Measurements from ENCODE around the gene GSAP. TPM values are rescaled to one million over a fixed set of nuclear protein-coding genes. Genes with fewer than 3 reads are reported as not detected.
"Not testable (repeated sequence)": the region's sequence is repeated elsewhere in the genome, so short reads cannot be mapped to it uniquely, and the experiment has no call there.

The GSAP gene
- total RNA-seq, 1 experiment from 2014 or later = 39.7 TPM

DNA sequence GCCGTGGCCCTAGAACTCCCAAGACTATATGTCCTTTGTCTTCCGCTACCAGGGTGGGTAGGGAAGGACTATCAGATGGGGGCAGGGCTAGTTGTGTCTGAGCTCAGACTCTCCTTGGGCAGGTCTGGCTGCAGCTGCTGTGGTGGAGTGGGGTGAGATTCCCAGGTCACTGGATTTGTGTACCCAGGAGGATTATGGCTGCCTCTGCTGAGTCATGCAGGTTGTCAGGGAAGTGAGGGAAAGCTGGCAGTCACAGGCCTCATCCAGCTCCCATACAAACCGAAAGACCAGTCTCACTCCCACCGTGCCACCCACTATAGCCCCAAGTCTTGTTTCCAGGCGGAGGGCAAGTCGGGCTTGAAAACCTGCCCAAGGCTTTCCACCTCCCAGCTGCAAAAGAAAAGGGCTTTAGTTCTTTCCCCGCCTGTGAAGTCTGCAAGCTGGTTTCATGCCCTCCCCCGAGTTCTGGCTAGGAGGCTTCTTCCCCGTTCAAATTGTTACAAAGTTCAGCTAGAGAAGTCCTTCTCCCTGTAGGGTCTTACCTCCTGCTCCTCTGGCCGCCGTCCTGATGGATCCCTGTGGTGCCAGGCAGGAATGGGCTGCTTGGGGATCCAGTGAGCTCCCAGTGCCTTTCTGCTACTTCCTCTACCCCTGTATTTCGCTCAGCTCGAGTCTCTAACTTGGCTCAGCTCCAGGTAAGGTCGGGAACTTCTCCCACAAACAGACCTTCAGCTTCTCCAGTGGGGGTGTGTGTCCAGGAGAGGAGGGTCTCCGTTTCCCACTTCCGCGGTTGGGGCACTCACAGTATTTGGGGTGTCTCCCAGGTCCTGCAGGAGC is 109.7 kb downstream of the GSAP start:
- no peak for DNase-seq (ENCODE audit: extremely low read depth, low read depth)

DNA sequence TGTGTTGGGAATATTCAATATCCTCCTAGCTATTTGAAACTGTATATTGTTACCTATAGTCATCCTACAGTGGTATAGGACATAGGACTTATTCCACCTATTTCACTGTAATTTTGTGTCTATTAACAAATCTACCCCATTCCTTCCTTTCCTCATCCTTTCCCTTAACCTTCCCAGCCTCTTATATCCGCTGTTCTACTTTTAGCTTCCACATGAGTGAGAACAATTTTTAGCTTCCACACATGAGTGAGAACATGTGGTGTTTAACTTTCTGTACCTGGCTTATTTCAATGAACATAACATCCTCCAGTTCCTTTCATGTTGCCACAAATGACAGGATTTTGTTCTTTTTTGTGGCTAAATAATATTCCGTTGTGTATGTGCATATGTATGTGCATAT is 120.6 kb downstream of the GSAP start:
- DNase-seq (ENCODE audit: extremely low read depth, low read depth) = no peak

DNA sequence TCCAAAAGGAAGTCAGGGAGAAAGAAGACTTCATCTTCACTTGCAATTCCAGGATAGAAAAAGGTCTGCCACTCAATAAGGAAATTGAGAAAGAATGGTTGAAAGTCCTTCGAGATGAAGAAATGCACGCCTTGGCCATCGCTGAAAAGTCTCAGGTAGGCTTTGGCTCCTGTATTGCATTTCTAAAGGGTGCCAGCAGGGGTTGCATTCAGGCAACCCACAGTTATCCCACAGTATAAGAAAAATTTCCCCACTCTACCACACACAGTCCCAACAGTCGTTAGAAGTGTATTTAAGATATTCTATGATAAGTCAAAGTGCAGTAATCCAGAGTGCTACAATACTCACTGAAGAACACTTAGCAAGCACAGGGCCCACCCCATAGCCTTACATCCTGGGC is 123.1 kb downstream of the GSAP start:
- no peak for DNase-seq (ENCODE audit: extremely low read depth, low read depth)

DNA sequence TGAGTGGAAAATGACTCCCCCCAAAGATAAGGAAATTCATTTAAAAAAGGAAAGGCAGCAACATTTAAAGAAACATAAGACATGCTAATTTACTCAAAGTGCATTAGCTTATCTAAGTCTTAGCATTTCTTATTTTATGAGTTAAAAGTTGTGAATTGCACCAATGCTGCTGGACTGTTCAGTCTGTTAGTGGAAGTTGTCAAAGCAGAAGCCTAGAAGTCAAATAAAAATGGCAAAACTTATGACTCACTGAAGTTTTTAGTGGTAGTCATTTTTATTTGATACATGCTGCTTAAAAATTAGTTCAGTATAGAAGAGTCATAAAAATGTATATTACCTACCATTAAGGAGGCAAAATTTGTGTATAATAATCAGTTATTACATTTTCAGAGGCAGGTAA is 125.7 kb downstream of the GSAP start:
- no peak for DNase-seq (ENCODE audit: extremely low read depth, low read depth)

DNA sequence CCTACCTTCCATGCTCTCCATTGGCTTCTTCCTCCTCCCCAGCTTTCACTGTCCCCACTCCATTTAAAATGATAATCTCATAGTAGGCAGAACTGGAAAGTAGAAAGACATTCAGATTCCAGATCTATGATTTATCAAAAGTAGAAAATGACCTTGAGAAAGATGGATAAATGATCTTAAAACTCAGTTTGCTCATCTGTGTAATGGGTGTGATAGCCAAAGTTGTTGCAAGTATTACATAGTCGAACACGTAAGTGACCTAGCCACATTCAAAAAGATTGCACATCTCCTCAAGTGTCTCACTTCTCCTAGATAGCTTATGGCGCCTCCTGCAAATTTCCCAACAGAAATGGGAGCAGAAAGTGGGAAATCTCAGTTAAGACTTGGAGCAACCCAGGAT is 126.8 kb downstream of the GSAP start:
- no peak for DNase-seq (ENCODE audit: extremely low read depth, low read depth)

DNA sequence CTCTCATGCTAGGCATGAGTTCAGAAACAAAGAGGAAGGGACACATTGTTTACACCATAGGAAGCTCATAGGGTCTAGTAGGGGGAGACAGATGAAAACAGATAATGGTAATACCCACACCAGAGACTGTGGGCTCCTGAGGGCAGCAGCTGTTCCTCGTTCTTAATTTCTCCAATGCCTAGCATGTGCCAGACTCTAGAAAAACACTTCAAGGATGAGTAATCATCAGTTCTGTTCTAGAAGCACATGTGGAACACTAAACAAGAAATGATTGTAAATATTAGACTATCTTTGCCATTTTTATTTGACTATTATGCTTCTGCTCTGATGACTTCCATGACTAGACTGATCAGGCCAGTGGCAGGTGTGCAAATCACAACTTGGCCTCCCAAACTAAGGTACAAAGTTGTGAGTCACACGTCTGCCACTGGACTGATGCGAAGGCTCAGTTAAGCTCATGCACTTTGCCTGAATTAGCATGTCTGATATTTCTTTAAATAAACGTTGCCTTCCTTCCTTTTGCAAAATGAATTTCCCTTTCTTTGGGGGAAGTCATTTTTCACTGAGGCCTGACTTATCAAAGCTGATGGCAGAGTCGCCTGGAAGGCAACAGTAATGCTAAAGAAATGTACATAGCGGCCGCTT is 127.4 kb downstream of the GSAP start:
- DNase-seq (ENCODE audit: extremely low read depth, low read depth) = no peak

DNA sequence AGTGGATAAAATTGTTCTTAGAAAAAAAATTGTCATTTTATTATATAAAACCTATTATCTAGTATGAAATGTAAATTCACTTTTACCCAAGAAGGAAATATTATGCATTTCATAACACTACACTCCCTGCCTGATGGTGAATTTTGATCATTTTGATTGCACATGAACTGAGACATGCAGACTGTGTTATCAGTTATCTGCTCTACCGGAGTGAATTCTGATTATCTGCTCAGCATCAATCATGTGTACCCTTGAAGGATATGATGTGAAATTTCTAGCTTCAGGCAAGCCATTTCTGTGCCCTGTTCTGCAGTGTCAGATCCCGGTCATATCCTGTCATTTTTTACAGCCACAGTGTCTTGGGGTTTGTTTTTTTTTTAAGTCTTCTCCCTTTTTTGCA is 131.5 kb downstream of the GSAP start:
- no peak for DNase-seq (ENCODE audit: extremely low read depth, low read depth)

DNA sequence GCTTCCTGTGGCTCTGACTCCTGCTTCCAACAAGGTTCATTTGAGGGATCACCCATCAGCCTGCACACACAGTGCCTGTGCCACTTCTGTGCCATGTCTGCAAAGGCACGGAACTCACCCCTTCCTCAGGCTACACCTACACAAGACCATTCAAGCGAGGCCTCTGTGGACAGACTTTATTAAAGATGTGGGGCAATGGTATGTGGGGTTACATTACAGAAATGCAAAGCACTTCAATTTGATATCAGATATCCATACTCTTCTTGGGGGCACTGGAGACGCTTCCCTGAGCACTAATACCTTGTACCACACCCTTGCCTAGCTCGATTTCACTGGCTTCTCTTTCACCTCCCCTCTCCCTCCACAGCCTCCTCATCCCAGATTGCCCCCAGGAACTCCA is 132.1 kb downstream of the GSAP start:
- DNase-seq (ENCODE audit: extremely low read depth, low read depth) = no peak

DNA sequence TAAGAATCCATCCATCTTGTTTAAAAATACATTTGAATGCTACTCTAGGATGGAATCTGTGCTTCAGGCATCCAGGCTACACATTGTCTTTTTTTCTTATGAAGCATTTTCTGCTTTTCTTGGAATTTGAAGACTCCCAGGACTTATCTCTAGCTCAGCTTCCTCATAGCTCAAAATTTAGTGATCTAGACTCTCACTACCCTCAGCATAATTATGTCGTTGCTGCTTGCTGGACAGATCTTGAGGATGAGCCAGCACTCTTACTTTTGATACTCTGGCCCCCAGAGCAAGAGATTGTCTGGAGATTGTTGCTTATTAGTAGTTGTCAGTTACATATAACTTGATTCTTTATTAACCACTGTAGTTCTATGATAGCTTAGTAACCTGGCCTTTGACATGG is 133.3 kb downstream of the GSAP start:
- DNase-seq (ENCODE audit: extremely low read depth, low read depth) = no peak

DNA sequence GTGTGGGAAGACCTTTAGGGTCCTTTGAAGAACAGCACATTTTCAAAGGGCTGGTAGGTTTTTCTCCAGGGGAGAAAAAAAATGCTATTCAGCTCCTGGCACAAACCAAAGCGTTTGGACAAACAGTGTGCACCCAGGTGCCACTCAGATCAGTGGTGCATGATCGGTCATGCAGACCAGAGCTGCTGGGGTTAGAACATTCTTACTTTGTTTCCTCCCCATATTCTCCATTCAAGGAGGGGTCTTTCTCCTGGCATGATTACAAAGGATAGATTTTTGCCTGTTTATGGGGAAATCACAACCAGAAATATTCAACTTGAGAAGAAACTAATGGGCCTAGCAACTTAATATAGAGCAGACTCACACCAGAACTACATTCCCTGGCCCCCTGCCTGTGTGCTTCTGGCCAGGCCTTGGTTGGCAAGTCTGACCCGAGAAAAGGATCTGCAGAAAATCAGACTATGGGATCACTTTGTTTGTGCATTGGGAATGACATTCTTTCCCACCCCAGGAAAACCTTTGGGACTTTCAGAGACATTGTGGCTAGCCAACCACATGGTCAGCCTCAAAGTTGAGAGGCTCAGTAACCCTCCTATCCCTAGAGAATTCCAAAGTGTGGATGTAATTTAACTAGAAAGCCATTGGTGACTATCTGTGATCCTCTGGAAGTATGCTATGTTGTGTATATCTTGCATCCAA is 134.2 kb downstream of the GSAP start:
- no peak for DNase-seq (ENCODE audit: extremely low read depth, low read depth)

DNA sequence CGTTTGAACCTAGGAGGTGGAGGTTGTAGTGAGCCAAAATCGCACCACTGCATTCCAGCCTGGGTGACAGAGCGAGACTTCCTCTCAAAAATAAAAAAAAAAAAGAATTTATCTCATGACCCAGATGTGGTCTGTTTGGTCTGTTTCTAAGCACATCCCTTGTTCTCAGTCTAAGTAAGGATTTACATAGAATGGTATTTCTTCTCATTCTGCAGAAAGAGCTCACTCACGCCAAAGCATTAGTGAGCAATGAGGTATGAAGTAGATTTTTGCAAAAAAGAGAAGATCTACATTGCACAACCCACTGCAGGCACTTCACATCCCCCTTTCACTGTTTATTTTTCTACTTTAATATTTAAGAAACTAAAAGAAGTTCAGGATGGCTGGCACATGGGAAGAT is 140.0 kb downstream of the GSAP start:
- DNase-seq (ENCODE audit: extremely low read depth, low read depth) = no peak

DNA sequence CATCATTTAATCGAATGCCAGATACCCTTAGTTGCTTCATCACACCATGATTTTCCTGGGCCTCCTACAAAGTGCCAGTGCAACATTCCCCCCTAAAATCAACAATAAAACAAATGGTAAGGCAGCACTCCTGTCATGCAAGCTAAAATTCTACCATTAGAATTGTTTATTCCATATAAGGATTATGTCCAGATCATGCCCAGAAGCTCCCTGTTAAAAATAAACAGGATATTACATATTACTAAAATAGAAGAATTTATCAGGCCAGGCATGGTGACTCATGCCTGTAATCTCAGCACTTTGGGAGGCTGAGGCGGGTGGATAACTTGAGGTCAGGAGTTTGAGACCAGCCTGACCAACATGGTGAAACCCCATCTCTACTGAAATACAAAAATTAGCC is 140.5 kb downstream of the GSAP start:
- not testable (repeated sequence) for DNase-seq (ENCODE audit: extremely low read depth, low read depth)

DNA sequence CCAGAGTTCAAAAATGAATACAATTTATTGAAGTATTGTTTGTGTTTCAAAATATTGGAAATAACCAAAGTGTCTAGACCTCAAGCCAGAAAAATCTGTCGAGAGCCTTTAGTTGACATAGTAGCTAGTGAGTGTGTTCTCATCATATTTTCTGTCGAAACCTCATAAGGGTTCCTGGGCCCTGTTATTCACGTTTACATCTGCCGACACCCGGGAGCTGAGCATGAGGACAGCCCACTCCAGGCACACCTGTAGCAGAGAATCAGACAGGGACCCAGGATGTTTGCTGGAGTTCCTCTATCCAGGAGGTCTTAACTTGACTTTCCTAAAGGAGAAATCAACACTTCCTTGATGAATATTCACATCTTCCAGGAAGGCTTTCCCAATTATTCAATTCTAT is 144.4 kb downstream of the GSAP start:
- DNase-seq (ENCODE audit: extremely low read depth, low read depth) = no peak

DNA sequence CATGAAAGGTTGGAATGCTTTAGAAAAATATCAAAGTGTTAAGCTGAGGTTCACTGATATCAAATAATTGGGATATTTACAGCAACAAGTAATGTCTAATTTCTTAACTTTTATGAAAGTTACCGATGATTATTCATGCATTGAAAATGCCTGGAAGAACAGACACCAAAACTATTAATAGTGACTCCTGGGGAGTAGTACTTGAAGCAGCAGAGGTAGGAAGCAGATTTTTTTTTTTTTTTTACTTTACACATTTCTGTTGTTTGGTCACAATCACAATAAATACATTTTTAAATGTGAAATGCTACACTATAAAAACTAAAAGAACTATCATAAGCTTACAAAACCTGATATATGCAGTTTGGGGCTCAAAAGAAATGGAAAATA is 146.1 kb downstream of the GSAP start:
- no peak for DNase-seq (ENCODE audit: extremely low read depth, low read depth)

DNA sequence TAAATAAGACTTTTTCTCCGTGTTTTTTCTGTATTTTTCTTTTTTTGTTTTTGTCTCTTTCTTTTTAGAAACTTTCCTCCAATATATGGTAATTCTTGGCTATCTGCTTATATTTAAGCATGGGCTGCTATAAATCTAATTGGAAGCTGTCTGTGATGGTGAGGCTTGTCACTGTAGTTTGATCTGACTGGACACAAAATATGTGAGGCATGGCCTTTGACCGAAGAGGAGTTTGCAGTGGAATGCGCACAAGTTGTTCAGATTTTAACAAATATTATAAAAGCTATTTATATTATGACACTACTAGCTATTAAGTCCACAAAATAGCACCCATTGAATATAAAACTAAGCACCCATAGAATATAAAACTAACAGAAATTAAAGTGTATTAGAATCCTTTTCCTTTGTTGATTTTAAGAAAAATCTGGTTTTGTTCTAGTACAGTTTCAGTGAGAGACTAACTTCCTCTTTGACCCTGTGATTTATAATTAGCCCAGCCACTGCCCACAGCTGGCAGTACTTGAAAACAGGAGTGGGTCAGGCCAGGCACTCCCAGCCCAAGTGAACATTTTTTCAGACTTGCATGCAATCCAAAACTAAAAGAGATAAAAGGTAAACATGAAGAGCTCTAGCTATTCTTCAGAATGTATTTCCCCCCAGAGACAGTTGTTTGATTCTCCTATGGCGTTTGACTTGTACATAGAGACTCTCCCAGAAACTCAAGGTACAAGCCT is 146.6 kb downstream of the GSAP start:
- no peak for DNase-seq (ENCODE audit: extremely low read depth, low read depth)

DNA sequence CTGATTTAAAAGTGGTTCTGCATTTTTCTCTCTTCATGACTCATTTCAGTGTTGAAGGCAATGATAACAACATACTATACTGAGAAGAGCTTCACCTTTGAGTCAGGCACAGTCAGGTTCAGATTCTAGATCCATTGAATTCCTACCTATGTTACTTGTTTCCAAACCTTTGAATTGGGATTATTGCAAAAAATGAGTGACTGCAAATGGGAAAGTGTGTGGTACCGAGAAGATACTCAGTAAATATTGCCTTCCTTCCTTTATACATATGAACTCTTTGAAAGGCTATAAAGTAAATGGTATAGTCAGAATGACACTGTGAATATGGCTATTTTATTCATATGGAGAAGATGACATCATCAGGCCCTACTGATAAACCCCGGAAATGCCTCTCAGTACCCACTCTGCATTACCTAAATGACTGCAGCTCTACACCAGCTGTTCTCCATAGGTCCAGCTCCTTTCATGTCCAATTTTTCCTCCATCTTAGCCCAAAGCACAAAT is 149.8 kb downstream of the GSAP start:
- DNase-seq (ENCODE audit: extremely low read depth, low read depth) = no peak

DNA sequence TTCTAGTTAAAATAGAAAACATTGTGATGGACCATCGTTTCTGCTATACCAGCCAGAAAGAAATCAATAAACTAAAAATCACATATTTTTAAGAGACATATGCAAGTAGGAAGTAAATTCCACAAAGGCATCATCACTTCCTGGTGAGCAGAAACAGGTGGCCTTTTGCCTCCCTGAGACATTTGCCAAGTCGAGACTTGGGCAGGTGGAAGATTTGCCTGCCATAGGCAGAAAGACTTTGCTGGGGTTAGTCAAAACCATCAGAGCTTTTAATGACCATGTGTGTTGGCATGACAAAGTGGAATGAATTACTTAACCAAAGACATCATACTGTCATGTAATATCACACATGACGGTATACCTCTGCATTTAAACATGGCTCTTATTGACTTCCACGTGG is 150.5 kb downstream of the GSAP start:
- DNase-seq (ENCODE audit: extremely low read depth, low read depth) = no peak

DNA sequence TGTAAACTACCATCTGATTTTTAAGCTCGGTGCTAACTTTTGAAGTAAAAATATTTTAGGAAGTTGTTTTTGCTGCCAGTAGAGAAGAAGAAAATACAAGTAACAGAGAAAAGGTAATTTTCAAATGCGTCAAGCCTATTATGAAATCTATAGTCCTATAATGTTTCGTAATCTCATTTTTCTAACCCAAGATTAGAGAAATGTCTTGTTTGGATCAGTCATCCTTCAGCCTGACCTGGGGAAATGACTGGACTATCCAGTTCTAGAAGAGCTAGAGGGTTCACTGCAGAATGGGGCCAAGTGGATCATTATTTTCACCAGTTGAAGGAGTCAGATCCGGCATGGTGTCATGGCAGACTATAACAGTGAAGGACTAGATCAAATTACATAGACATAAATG is 153.8 kb downstream of the GSAP start:
- no peak for DNase-seq (ENCODE audit: extremely low read depth, low read depth)
